ENCODE results near the gene SLC6A17. TPM values are rescaled to one million over a fixed set of nuclear protein-coding genes. Genes with fewer than 3 reads are reported as not detected.

The SLC6A17 gene
- total RNA-seq, 1 experiment from 2014 or later = not detected

GRCh38 chr1:110195196-110195595 is 44.9 kb downstream of the SLC6A17 start:
- no peak overlapping the region for H3K4me3 ChIP-seq (ENCODE audit: low read length)
- H3K36me3 ChIP-seq (ENCODE audit: insufficient read depth, low read length) = no peaks in the 10 kb centered on the region
- H3K9me3 ChIP-seq (ENCODE audit: low read length) = no peaks in the 10 kb centered on the region
- no peak overlapping the region for H3K27ac ChIP-seq (ENCODE audit: low read length)
- H3K4me1 ChIP-seq (ENCODE audit: low read length) = no peaks in the 10 kb centered on the region
- H3K9me2 ChIP-seq (replicated peaks; ENCODE audit: insufficient read depth, low read length) = no peaks in the 10 kb centered on the region
- H3K79me2 ChIP-seq (ENCODE audit: low read length) = no peaks in the 10 kb centered on the region
- H3K9ac ChIP-seq (ENCODE audit: low read length) = no peak overlapping the region
- no peaks in the 10 kb centered on the region; the same call in 1 of the 2 replicates for H4K20me1 ChIP-seq (ENCODE audit: insufficient read depth, low read depth, low read length)
- DNase-seq = no peak
- H3K27me3 ChIP-seq (ENCODE audit: low read length) = no peaks in the 10 kb centered on the region
- no peak overlapping the region for H3K4me2 ChIP-seq (ENCODE audit: low read depth, low read length, poor library complexity, severe bottlenecking)
- H2AFZ ChIP-seq (ENCODE audit: low read length) = no peak overlapping the region

- Histone ChIP-seq H3K4me1 (ENCODE audit: low read length) (no peaks in the 10 kb centered on the region), H4K20me1 (ENCODE audit: insufficient read depth, low read depth, low read length) (no peaks in the 10 kb centered on the region; the same call in 1 of the 2 replicates), H3K4me2 (ENCODE audit: low read depth, low read length, poor library complexity, severe bottlenecking) (no peak overlapping the region), H3K9me2 (replicated peaks; ENCODE audit: insufficient read depth, low read length) (no peaks in the 10 kb centered on the region), H3K9ac (ENCODE audit: low read length) (no peak overlapping the region), H2AFZ (ENCODE audit: low read length) (no peak overlapping the region), H3K4me3 (ENCODE audit: low read length) (no peak overlapping the region), H3K27me3 (ENCODE audit: low read length) (no peaks in the 10 kb centered on the region), H3K27ac (ENCODE audit: low read length) (no peak overlapping the region), H3K79me2 (ENCODE audit: low read length) (no peaks in the 10 kb centered on the region), H3K9me3 (ENCODE audit: low read length) (no peaks in the 10 kb centered on the region), H3K36me3 (ENCODE audit: insufficient read depth, low read length) (no peaks in the 10 kb centered on the region)
- peak; percentile 85 for DNase-seq
Measured at GRCh38 chr1:110196917-110197765, 46.8 kb downstream of the SLC6A17 start.

- Histone ChIP-seq H3K27ac (ENCODE audit: low read length) (no peak overlapping the region), H3K36me3 (ENCODE audit: insufficient read depth, low read length) (no peaks in the 10 kb centered on the region), H3K4me2 (ENCODE audit: low read depth, low read length, poor library complexity, severe bottlenecking) (no peak overlapping the region), H3K4me3 (ENCODE audit: low read length) (no peak overlapping the region), H3K79me2 (ENCODE audit: low read length) (no peaks in the 10 kb centered on the region), H4K20me1 (ENCODE audit: insufficient read depth, low read depth, low read length) (no peaks in the 10 kb centered on the region; the same call in 1 of the 2 replicates), H3K27me3 (ENCODE audit: low read length) (no peaks in the 10 kb centered on the region), H3K9me2 (replicated peaks; ENCODE audit: insufficient read depth, low read length) (no peaks in the 10 kb centered on the region), H3K9ac (ENCODE audit: low read length) (no peak overlapping the region), H3K4me1 (ENCODE audit: low read length) (no peaks in the 10 kb centered on the region), H2AFZ (ENCODE audit: low read length) (no peak overlapping the region), H3K9me3 (ENCODE audit: low read length) (no peaks in the 10 kb centered on the region)
- DNase-seq = no peak
Measured at GRCh38 chr1:110197905-110198629, 47.8 kb downstream of the SLC6A17 start.

- H3K9ac ChIP-seq (ENCODE audit: low read length) = no peak overlapping the region
- no peak for DNase-seq
- no peak overlapping the region for H3K27ac ChIP-seq (ENCODE audit: low read length)
- no peaks in the 10 kb centered on the region; the same call in 1 of the 2 replicates for H4K20me1 ChIP-seq (ENCODE audit: insufficient read depth, low read depth, low read length)
- no peaks in the 10 kb centered on the region for H3K36me3 ChIP-seq (ENCODE audit: insufficient read depth, low read length)
- H3K4me2 ChIP-seq (ENCODE audit: low read depth, low read length, poor library complexity, severe bottlenecking) = no peak overlapping the region
- no peaks in the 10 kb centered on the region for H3K9me3 ChIP-seq (ENCODE audit: low read length)
- no peaks in the 10 kb centered on the region for H3K9me2 ChIP-seq (replicated peaks; ENCODE audit: insufficient read depth, low read length)
- no peaks in the 10 kb centered on the region for H3K79me2 ChIP-seq (ENCODE audit: low read length)
- H2AFZ ChIP-seq (ENCODE audit: low read length) = no peak overlapping the region
- H3K4me3 ChIP-seq (ENCODE audit: low read length) = no peak overlapping the region
- H3K27me3 ChIP-seq (ENCODE audit: low read length) = no peaks in the 10 kb centered on the region
- H3K4me1 ChIP-seq (ENCODE audit: low read length) = no peaks in the 10 kb centered on the region
Measured at GRCh38 chr1:110198746-110199145, 48.5 kb downstream of the SLC6A17 start.

- Histone ChIP-seq H3K9me3 (ENCODE audit: low read length) (no peaks in the 10 kb centered on the region), H2AFZ (ENCODE audit: low read length) (no peak overlapping the region), H3K4me2 (ENCODE audit: low read depth, low read length, poor library complexity, severe bottlenecking) (no peak overlapping the region), H3K79me2 (ENCODE audit: low read length) (no peaks in the 10 kb centered on the region), H3K36me3 (ENCODE audit: insufficient read depth, low read length) (no peaks in the 10 kb centered on the region), H3K9me2 (replicated peaks; ENCODE audit: insufficient read depth, low read length) (no peaks in the 10 kb centered on the region), H3K4me1 (ENCODE audit: low read length) (no peaks in the 10 kb centered on the region), H3K4me3 (ENCODE audit: low read length) (no peak overlapping the region), H3K27me3 (ENCODE audit: low read length) (no peaks in the 10 kb centered on the region), H3K27ac (ENCODE audit: low read length) (no peak overlapping the region), H4K20me1 (ENCODE audit: insufficient read depth, low read depth, low read length) (no peaks in the 10 kb centered on the region; the same call in 1 of the 2 replicates), H3K9ac (ENCODE audit: low read length) (no peak overlapping the region)
- DNase-seq = no peak
Measured at GRCh38 chr1:110200190-110200589, 49.9 kb downstream of the SLC6A17 start.

- Histone ChIP-seq H2AFZ (ENCODE audit: low read length) (no peak overlapping the region), H4K20me1 (ENCODE audit: insufficient read depth, low read depth, low read length) (no peaks in the 10 kb centered on the region; the same call in 1 of the 2 replicates), H3K4me2 (ENCODE audit: low read depth, low read length, poor library complexity, severe bottlenecking) (no peak overlapping the region), H3K79me2 (ENCODE audit: low read length) (no peaks in the 10 kb centered on the region), H3K9me3 (ENCODE audit: low read length) (no peaks in the 10 kb centered on the region), H3K4me1 (ENCODE audit: low read length) (no peaks in the 10 kb centered on the region), H3K4me3 (ENCODE audit: low read length) (no peak overlapping the region), H3K27me3 (ENCODE audit: low read length) (no peaks in the 10 kb centered on the region), H3K36me3 (ENCODE audit: insufficient read depth, low read length) (no peaks in the 10 kb centered on the region), H3K27ac (ENCODE audit: low read length) (no peak overlapping the region), H3K9ac (ENCODE audit: low read length) (no peak overlapping the region), H3K9me2 (replicated peaks; ENCODE audit: insufficient read depth, low read length) (no peaks in the 10 kb centered on the region)
- DNase-seq = no peak
Measured at GRCh38 chr1:110200666-110201065, 50.4 kb downstream of the SLC6A17 start.

- H3K9ac ChIP-seq (ENCODE audit: low read length) = no peak overlapping the region
- H3K27me3 ChIP-seq (ENCODE audit: low read length) = no peaks in the 10 kb centered on the region
- H3K27ac ChIP-seq (ENCODE audit: low read length) = no peak overlapping the region
- no peaks in the 10 kb centered on the region for H3K4me1 ChIP-seq (ENCODE audit: low read length)
- DNase-seq = no peak
- H3K9me3 ChIP-seq (ENCODE audit: low read length) = no peaks in the 10 kb centered on the region
- H3K4me3 ChIP-seq (ENCODE audit: low read length) = no peak overlapping the region
- no peaks in the 10 kb centered on the region for H3K79me2 ChIP-seq (ENCODE audit: low read length)
- no peak overlapping the region for H2AFZ ChIP-seq (ENCODE audit: low read length)
- H3K36me3 ChIP-seq (ENCODE audit: insufficient read depth, low read length) = no peaks in the 10 kb centered on the region
- H3K4me2 ChIP-seq (ENCODE audit: low read depth, low read length, poor library complexity, severe bottlenecking) = no peak overlapping the region
- no peaks in the 10 kb centered on the region; the same call in 1 of the 2 replicates for H4K20me1 ChIP-seq (ENCODE audit: insufficient read depth, low read depth, low read length)
- H3K9me2 ChIP-seq (replicated peaks; ENCODE audit: insufficient read depth, low read length) = no peaks in the 10 kb centered on the region
Measured at GRCh38 chr1:110201157-110201825, 51.0 kb downstream of the SLC6A17 start.

Data from Karpas-422 (cell line).